ENCODE data around the gene ADAM12. TPM values are rescaled to one million over a fixed set of nuclear protein-coding genes. Genes with fewer than 3 reads are reported as not detected.

The ADAM12 gene
- polyA plus RNA-seq, 4 donors, result 21.5 to 32.0 (median 27.2) TPM

DNA sequence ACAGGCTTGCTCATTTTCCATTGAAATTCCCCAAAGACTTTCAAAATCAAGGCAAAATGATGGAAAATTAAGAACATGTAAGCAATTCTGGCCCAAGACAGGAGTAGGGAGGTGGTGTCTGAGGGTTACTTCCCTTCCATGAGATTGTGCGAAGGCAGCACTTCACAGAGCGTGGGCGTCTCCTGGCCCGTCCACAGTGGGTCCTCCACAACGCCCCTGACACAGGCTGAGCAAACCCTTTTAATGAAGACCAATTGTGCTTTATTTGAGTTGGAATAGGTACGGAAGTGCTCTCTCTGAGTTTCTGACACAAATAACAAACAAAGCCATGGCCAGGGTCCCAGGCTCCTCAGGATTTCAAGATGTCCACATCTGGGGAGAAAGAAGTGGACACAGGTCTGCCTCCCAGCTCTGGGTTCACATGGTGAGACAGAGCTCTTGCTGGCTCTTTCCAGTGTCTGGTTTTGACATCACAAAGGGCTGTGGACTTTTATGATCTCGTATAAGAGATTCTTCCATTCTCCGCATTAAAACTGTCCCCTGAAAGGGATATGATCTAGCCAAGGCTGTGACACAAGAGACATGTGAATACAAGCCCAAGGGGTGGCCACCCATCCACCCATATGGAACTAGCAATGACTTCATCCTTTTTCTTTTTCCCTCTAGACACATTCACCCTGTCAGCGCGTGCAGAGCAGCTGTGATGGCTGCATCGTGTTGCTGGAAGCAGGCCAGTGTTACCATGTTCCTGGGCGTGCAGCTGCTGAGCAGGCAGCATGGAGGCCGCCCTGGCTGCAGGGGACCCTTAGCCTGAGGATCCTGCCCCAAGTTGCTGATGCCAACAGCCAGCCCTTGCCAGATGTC lies 145.6 kb downstream of the ADAM12 start:
- peak in 1 of 4 donors; percentile 41 for DNase-seq (ENCODE audit: low read depth in 4 of 4, low spot score in 2 of 4)

DNA sequence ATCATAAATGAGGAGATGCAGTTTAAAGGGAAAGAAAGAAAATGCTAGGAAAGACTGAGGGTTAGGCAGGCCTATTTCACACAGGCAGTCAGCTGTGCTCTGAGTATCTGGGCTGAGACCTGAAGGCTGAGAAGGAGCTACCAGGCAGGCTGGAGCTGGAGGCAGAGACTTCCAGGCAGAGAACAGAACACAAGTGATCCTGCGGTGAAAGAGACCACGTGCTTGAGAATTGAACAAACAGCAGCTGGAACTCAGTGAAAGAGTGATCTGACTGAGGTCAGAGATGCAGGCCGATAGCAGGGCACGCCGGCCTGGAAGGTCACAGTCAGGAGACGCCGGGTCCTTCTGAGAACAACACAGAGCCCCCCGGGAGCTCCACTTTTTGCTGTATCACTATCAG lies 147.8 kb downstream of the ADAM12 start:
- no peak for DNase-seq (ENCODE audit: low read depth in 4 of 4, low spot score in 2 of 4)

DNA sequence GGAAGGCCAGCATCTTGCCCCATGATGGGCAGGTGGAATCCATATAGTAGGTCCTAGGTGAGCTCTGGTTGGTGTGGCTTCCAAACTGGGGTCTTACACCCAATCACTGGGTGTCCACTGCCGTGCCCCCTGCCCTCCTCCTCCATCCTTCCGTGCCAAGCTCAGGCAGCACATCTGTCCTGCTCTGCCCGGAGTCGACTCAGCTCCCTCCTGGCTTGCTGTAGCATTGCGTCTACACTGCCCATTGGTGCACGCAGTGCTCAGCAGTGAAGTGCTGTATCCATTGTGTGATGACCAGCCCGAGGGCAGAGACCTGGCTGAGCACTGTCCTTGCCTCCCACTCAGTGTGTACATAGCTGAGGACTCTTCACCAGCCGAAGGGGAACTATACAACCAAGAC lies 148.4 kb downstream of the ADAM12 start:
- no peak for DNase-seq (ENCODE audit: low read depth in 4 of 4, low spot score in 2 of 4)

DNA sequence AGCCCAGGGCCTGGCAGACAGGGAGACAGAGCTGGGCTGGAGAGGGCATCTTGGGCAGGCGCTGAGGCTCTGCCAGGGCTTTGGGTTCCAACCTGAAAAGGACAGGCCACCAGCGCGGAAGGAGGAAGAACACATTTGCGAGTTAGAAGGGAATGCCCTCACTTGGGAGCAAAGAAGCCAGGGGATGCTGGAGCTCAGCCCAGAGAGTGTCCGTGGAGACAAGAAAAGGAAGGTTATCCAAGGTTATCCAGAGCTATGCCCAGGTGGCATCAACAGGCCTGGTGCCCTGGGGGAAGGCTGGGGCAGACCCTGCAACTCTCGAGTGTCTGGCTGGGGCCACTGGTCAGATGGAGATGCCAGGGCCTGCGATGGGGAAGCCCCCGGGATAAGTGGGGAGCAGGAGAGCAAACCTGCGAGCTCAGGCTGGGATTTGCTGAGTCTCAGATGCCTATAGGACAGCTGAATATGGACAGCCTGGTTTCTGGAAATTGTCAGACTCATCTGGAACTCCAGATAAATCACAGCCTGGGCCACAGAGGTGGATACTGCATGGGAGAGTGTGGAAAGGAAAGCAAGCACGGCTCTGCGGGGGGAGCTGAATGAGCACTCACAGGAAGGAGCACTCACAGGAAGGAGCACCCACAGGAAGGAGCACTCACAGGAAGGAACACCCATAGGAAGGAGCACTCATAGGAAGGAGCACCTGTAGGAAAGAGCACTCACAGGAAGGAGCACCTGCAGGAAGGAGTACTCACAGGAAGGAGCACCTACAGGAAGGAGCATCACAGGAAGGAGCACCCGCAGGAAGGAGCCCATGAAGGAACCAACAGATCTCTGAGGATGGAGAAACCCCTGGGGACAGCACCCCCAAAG lies 152.1 kb downstream of the ADAM12 start:
- DNase-seq (ENCODE audit: low read depth in 4 of 4, low spot score in 2 of 4), result no peak

DNA sequence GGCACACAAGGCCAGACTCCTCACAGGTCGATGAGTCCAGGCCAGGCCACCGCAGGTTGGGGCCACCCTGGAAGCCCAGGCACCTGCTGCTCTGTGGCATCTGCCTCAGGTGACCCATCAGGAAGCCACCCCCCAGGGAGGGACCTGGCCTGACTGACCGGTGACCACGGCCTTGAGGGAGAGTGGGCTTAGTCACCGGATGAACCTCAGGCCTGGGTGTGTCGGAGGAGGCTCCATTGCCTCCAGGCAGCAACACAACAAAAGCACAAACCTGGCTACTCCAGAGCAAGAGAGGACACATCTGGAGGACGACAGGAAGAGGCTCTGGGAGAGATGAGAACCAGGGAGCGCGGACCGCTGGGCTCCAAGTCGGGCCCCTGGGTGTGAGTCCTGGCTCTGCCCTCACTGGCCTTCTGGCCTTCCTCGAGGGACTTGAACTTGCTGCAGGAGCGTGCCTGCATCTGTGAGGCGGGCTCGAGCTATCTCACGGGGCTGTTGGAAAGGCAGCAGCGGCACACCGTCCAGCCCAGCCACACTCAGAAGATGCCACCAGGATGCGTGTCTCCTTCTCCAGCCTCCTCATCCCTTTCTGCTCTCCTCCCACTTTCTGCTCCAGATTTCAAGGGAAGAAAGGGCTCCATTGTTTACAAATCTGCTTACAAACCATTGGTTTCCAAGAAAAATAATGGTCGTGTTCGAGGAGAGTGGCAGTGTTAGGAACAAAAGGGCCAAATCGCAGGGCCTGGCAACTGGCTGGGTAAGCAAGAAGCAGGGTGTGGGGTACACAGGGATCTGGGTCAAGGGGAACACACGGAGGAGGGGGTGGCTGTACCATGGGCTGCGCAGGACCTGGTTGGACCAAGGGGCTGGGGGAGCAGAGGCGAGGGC lies 152.9 kb downstream of the ADAM12 start:
- no peak for DNase-seq (ENCODE audit: low read depth in 4 of 4, low spot score in 2 of 4)

DNA sequence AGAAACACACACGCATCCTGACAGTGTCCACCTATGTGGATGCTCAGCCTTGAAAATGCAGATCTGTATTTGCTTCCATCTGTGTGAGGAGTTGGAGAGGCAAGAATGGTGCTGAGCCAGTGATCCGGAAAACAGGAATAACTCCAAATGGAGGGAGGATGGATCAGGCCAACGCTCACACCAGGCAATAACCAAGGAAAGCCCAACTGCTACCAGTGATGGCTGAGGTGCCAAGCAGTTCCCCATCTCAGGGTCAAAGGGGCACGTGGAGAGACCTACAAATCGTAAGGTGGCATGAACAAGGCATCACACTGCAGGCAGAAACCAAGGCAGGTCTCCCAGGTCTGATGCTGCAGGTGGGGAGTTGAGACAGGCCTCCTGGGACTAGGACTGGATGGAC lies 153.6 kb downstream of the ADAM12 start:
- DNase-seq (ENCODE audit: low read depth in 4 of 4, low spot score in 2 of 4), result no peak

DNA sequence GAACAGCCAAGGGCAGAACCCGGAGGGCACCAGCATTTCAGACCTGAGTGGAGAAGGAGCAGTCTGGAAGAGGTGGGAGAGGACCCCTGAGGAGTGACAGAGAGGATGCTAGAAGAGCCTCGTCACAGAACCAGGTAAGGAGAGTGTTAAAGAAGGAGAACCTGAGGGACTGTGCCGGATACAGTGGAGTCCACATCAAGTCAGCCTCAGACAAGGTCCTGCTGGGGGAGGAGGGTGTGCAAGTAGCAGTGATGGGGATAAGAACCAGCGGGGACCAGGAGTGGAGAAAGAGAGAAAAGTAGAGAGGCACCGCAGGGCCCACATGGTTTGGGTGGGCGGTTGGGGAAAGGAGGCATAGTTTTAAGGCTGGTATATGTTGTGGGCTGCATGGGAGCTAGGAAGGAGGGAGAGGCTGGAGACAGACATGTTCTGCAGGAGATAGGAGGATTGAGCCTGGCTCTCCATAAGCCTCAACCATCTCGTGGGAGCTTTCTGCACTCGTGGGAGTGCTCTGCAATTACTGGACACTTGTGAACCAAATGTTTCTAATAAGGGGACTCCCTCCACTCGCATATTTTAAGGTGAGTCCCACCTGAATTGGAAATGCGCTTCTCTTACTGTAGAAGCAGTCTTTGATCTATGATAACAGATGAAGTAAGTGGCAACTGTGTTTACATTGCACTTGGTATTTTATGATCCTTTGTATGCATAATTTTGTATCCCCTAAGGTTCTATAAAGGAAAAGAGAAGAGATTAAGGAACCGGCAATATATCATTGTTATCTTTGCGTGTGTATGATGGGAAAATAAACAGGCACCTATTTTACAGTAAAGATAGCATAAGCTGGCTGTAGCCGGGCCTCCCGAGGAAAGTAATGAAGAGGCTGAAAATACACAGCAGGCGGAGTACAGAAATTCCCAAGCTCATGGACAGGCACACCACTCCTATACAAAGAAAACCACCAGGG lies 154.8 kb downstream of the ADAM12 start:
- DNase-seq (ENCODE audit: low read depth in 4 of 4, low spot score in 2 of 4), result no peak

DNA sequence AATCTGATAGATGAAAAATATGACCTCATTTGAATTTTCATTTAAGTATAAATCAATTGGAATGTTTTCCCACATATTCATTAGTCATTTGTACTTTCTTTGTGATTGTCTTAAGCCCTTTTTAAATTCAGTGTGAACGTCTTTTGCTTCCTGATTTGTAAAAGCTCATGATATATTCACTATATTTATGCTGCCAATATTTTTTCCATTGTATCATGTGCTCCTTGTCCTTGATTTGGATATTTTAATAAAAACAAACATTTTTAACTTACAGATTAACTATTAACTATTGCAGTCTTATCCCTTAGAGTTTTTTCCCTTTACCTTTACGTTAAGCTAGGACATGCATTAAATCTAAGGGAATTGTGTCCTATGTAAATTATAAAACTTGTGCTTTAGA lies 157.7 kb downstream of the ADAM12 start:
- no peak for DNase-seq (ENCODE audit: low read depth in 4 of 4, low spot score in 2 of 4)

DNA sequence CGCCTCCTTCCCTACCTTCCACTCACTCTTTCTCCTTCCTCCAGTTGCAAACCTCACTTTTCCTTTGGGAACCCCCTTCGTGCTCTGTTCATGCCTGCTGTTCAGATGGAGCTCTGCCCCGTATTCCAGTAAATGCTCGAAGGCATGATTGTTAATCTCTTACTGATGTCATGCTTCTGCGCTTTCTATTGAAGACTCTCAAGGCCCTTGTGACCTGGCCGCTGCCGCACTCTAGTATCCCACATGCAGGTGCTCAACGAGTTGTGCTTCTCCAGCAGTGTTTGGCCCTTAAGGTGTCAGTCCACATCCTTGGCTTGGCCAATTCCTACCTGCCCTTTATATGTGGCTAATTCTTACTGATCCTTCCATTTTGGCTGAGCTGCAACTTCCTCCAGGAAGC lies 158.6 kb downstream of the ADAM12 start:
- DNase-seq (ENCODE audit: low read depth in 4 of 4, low spot score in 2 of 4), result no peak

DNA sequence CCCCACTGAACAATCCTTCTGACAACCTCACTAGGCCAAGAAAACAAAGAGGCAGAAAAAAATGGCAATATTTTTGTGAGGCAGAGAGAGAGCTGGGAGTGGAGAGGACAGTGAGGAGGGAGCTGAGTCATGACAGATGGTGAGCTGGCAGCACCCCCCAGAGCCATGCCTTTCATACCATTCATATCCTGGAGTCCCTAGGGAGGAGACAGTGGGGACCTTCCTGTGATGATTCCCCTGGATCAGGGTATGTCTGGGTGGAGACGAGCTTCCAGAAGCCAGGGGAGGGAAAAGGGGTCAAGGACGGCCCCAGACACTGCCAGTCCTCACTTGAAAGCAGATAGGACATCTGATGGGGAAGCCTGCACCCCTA lies 160.5 kb downstream of the ADAM12 start:
- no peak for DNase-seq (ENCODE audit: low read depth in 4 of 4, low spot score in 2 of 4)

DNA sequence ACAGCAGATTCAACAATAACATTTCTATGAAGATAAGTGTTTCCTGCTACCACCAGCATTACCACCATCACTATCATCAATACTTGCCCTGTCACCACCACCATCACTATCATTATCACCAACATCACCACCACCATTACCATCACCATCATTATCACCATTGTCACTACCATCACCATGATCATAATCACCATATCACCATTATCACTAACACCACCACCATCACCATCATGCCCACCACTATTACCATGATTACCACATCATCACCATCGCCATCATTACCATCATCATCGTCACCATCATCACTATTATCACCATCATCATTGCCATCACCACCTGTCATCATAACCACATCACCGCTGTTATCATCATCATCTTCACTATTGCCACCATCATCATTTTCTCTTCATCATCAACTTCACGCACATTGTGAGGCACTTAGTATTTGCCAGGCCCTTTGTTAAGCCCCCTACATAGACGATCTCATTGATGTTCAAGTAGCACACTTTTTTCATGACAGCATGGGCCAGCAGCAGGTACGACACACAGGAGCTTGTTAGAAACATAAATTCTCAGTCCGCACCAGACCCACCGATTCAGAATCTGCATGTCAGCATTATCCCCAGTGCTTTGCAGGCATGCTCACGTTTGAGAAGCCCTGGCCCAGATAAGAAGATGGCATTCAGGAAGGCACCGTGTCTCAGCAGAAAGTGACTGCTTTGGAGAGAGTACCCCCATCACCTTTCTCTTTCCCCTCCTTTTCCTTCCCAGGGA lies 161.1 kb downstream of the ADAM12 start:
- DNase-seq (ENCODE audit: low read depth in 4 of 4, low spot score in 2 of 4), result no peak

DNA sequence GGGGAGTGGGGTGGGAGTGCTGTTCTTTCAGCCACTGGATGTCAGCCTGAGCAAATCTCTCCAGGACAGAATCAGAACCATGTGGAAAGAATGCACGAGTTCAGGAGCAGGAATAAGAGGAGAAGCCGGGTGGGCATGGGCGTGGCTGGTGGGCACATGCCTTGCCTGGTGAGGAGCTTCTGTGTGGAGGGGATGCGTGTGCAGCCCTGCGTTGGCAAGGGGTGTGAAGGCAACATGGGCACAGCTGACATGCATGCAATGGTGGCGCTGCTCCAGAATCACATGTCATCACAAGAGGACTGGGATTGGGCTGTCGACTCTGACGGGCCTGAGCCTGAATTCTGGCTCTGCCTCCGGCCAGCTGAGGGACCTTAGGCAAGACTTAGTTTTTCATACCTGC lies 162.1 kb downstream of the ADAM12 start:
- DNase-seq (ENCODE audit: low read depth in 4 of 4, low spot score in 2 of 4), result no peak

DNA sequence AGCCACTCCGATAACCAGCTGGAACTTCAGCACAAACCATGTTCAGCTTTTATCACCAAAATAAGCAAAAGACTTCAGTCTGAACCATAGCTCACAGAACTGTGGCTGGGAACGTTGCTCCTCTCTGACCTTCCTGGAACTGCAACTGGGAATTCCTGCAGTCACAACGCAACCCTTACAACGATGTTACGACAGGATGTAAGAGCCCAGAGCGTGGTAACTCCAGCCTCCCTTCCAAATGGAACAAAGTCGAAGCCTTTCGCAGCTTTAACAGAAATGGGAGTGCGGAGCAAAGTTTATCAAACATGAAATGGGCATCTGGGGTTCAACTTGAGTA lies 162.6 kb downstream of the ADAM12 start:
- DNase-seq (ENCODE audit: low read depth in 4 of 4, low spot score in 2 of 4), result no peak

DNA sequence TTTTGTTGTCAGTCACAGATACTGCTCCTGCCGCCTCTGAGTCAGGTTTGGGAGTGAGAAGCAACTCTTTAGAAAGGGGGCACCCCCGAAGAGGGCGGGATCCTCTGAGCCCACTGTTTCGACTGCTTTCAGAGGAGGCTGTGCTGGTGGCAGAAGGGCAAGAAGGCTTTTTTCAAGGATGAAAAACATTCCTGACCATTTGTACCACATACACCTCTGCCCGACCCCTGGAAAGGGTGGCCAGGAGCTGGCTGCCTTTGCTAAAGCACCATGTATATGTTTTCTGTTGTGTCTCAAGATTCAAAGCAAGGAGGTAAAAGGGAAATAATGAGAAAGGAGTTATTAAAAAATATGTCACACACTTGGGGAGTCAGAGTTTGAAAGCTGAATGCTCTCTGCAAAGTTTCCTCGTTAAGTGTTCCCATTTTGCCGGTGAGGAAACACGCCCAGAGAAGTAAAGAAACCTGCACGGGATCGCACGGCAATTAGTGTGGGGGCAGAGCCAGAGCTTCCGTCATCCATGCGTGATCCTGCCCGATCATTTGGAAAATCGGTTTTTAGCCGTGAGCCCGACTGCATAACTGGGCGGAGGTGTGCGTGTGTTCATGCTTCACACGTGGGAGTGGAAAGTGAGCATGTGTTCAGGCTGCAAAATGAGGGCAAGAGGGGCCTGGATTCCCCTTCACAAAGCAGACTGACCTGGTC lies 163.2 kb downstream of the ADAM12 start:
- no peak for DNase-seq (ENCODE audit: low read depth in 4 of 4, low spot score in 2 of 4)

DNA sequence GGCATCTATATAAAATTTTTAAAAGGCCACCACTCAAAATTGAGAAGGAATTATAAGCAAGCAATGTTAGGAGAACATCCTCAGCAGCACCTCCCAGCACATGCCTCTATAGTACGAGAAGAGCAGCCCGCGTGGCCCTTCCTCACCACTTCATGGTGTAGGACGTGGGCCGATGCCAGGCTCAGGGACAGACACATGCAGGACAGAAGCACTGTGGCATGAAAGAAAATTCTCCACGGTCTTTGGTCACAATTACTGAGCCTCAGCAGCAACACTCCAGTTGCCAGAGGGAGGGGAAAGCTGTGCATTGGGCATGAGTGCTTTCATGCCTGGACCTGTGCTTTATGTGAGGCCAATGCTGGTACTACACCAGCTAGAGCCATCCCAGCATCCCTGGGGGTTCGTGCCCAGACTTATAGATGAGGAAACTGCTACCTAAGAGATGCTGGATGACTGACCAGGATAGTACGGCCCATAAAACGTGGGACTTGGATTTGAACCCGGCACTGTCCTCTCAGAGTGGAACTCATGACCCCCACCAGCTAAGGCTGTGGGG lies 164.7 kb downstream of the ADAM12 start:
- DNase-seq (ENCODE audit: low read depth in 4 of 4, low spot score in 2 of 4), result no peak

DNA sequence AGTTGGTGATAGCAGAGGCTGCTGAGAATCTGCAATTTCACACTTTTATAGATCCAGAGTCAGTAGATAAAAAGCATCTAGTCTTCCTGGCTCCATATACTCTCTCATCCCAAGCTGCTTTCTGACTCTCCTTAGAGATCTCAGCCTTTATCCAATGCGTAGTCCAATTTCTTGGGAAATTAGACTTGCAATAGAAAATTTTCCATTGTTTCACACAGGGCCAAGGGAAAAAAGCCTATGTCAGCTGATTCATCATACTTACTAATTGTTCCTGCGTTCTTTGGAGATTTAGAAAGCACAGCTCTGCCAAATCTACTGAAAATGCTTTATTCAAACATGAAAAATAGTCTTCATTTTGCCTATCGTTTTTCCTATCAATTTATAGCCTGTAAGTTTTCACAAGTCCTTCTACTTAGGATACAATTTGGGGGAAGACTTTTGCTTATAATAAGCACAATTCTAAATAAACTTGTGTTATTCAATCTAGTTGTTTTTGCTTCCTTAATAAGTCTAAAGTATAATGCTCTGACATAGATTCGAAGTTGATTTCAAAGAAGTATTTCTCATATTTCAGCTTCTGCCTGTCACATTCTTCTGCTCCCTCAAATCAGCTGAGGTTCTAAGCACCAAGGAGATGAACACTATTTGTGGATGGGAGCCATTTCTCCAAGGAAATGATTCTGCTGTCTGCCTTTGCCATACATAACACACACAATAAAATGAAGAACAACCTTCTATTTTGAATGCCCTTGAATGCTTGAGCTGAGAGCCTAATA lies 165.4 kb downstream of the ADAM12 start:
- no peak for DNase-seq (ENCODE audit: low read depth in 4 of 4, low spot score in 2 of 4)

DNA sequence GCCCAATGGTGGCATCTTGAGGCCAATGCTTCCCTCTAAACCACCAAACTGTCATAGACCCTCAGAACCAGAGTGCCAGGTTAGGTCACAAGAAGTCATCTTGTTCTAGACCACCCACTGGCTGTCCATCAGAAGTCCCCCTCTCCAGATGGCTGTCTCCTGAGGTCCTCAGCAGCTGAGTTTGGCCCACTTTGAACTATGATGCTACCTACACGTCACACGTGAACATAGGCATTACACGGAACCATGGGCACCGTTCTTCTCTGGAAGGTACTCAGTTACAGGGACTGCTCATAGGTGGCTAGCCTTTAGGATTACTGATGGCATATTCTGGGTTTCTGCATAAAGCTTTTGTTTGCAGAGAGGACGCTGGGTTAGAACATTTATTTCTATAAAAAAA lies 166.4 kb downstream of the ADAM12 start:
- DNase-seq (ENCODE audit: low read depth in 4 of 4, low spot score in 2 of 4), result no peak
